ENCODE data around the gene GART. TPM values are rescaled to one million over a fixed set of nuclear protein-coding genes. Genes with fewer than 3 reads are reported as not detected.

The GART gene
- total RNA-seq, 1 experiment from 2014 or later, result 241 TPM

DNA sequence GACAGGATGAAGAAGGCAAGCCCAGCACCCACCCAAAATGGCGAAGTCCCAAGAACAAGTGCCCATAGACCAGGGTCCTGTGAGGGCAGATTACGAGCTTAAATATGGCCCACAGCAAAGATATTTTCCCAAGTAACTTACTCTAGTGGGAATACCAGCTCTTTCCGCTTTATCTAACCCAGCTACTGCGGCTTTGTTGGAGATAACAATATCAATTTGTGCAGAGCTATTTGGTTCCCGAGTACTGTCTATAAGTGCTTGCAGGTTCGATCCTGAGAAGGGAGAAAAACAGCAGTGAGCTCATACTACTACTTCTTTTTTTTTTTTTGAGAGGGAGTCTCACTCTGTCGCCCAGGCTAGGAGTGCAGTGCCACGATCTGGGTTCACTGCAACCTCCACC, 36.1 kb downstream of the GART start (continued):
- TF ChIP-seq REST (IDR thresholded peaks at IDR 0.05; ENCODE audit: low read depth), result no peak
- TF ChIP-seq POLR2A (IDR thresholded peaks at IDR 0.05; ENCODE audit: borderline replicate concordance, extremely low read depth, insufficient read depth, insufficient read length), result no peak
- TF ChIP-seq JUND (IDR thresholded peaks at IDR 0.05), result no peak
- no peak for TF ChIP-seq CTCF (IDR thresholded peaks at IDR 0.05 in 2 of 3, conservative IDR thresholded peaks at IDR 0.05 in 1 of 3; ENCODE audit: borderline replicate concordance in 1 of 3, insufficient read depth in 1 of 3, low read depth in 2 of 3, low read length in 2 of 3)
- TF ChIP-seq CBX3 (IDR thresholded peaks at IDR 0.05; ENCODE audit: low read depth), result no peak

GRCh38 chr21:33496345-33496744, 45.6 kb downstream of the GART start:
- TF ChIP-seq ZNF274 (IDR thresholded peaks at IDR 0.05; ENCODE audit: low read depth, low read length) (no peak), CTCF (IDR thresholded peaks at IDR 0.05 in 2 of 3, conservative IDR thresholded peaks at IDR 0.05 in 1 of 3; ENCODE audit: borderline replicate concordance in 1 of 3, insufficient read depth in 1 of 3, low read depth in 2 of 3, low read length in 2 of 3) (no peak), ZFX (IDR thresholded peaks at IDR 0.05) (no peak)
- BruUV-seq (replicated peaks), result no TSS peak
- Histone ChIP-seq H3K79me2 (ENCODE audit: insufficient read depth, low read length) (no peaks in the 10 kb centered on the region), H4K20me1 (ENCODE audit: insufficient read depth) (no peaks in the 10 kb centered on the region), H3K27me3 (ENCODE audit: insufficient read depth, low read length) (no peaks in the 10 kb centered on the region), H3K4me1 (ENCODE audit: control insufficient read depth in 1 of 2, insufficient read depth in 2 of 2, low read length in 2 of 2) (peaks cover 3 to 4% of the 10 kb centered on the region in 2 experiments; a peak in 2 of 4 replicates), H3K4me3 (replicated peaks in 1 of 2; ENCODE audit: low read depth in 1 of 2, low read length in 2 of 2) (no peak overlapping the region), H3K4me2 (ENCODE audit: low read length) (no peak overlapping the region), H3K27ac (ENCODE audit: low read depth, low read length) (no peak overlapping the region), H2AFZ (ENCODE audit: low read depth, low read length, poor library complexity, severe bottlenecking) (no peak overlapping the region), H3K9ac (ENCODE audit: low read length) (no peak overlapping the region), H3K9me2 (ENCODE audit: insufficient read depth) (no peaks in the 10 kb centered on the region), H3K9me3 (ENCODE audit: control insufficient read depth in 1 of 2, insufficient read depth in 1 of 2, low read depth in 1 of 2, low read length in 2 of 2) (no peaks in the 10 kb centered on the region), H3K36me3 (ENCODE audit: control insufficient read depth in 1 of 2, insufficient read depth in 2 of 2, low read length in 2 of 2) (no peaks in the 10 kb centered on the region)
- ChIA-PET RAD21 (ENCODE audit: low non-redundant PET in 1 of 2, low total read pairs in 2 of 2, uncharacterized antibody in 2 of 2, unreplicated experiment in 2 of 2) (no interaction called here), POLR2A (no interaction called here), CTCF (no interaction called here)
- peak; percentile 30; the same call in 1 of the 2 replicates for ATAC-seq
- DNase-seq (ENCODE audit: low read depth, low spot score), result no peak
- intact Hi-C loops (cut with micrococcal nuclease), result no loop called here

Measured in HCT116 (cell line).